Right lobe of liver (tissue), 6 donors: Measurements from ENCODE around the gene WDFY2. TPM values are rescaled to one million over a fixed set of nuclear protein-coding genes. Genes with fewer than 3 reads are reported as not detected.
A peak's percentile ranks its signal among the peaks of the same experiment; 100 is the strongest.

Experiments
- ATAC-seq, 4 donors: fragments of 200-7000 bp; cut with Tn5 transposase; one replicate each; pipeline ENCODE4 v1.9.1; 2020; ENCODE audit warnings: mild to moderate bottlenecking in 4 of 4, moderate library complexity in 4 of 4
- DNase-seq, 3 donors: peaks; one replicate each; pipeline ENCODE4 v3.0.0-alpha.2; 2020
- H3K27ac ChIP-seq, 3 donors: fragments of 200-600 bp; one replicate each; pipeline ENCODE4 v1.8.0; 2022
- H3K27me3 ChIP-seq, 2 donors: fragments of 200-600 bp; one replicate each; pipeline ENCODE4 v1.8.0; 2022
- H3K36me3 ChIP-seq, 4 donors: fragments of 200-600 bp; sonication (generic) in 1 of 4; one replicate each; pipeline versions ENCODE4 v1.5.1 to v1.8.0; 2017 to 2022; ENCODE audit warnings: control low read depth in 1 of 4
- H3K4me1 ChIP-seq, 4 donors: fragments of 200-600 bp; sonication (generic) in 1 of 4; one replicate each; pipeline versions ENCODE4 v1.5.1 to v1.8.0; 2017 to 2022; ENCODE audit warnings: control low read depth in 1 of 4
- H3K4me3 ChIP-seq, 3 donors: fragments of 200-600 bp; one replicate each; pipeline ENCODE4 v1.8.0; 2022
- H3K9me3 ChIP-seq, 4 donors: fragments of 200-600 bp; sonication (generic) in 1 of 4; one replicate each; pipeline versions ENCODE4 v1.5.1 to v1.8.0; 2017 to 2022; ENCODE audit warnings: control low read depth in 1 of 4
- POLR2A ChIP-seq: fragments of 450-650 bp; IDR thresholded peaks from one replicate; pipeline ENCODE4 v1.6.1; 2017; ENCODE audit warnings: antibody characterized with exemption, mild to moderate bottlenecking
- WGBS: methylation state at CpG from one replicate; pipeline ENCODE4 v1.1.6; 2018; ENCODE audit warnings: low coverage, low lambda C conversion rate; ENCODE audit not compliant: insufficient coverage; ENCODE audit errors: missing lambda C conversion rate; 5-methylcytosine and 5-hydroxymethylcytosine counted together
- intact Hi-C, 2 donors: fragments of 100-400 bp; cut with DNase I; formaldehyde crosslinking; loops; one replicate each; pipeline versions ENCODE4 v1.11.2 to v1.14.1; 2022
- total RNA-seq, 6 experiments: library from RNA; depleted of rRNA in 2 of 6; stranded (reverse); fragments of >200 nt in 2 of 6; fragmentation: NEBNext Ultra II Directional in 3 of 6; extraction: Animal tissue kit (Norgen Biotek cat#: 25700) in 3 of 6; gene quantifications; one replicate each; pipeline versions ENCODE4 v1.1.0 to v1.2.4, GENCODE V29; 2016 to 2023
- TF ChIP-seq, protein P1 (sequence below), 4 donors: fragments of 200-600 bp in 3 of 4; fragments of 450-650 bp in 1 of 4; IDR thresholded peaks; one replicate each; pipeline versions ENCODE4 v1.5.1 to v1.8.0; 2016 to 2022; ENCODE audit warnings: antibody characterized with exemption in 4 of 4, mild to moderate bottlenecking in 2 of 4
- donor health status: DM: no; HTN: yes; CAD: no.
- donor health status: DM: no; HTN: no; CAD: no.
- donor health status: DM: no; HTN: no; CAD: no.
- donor health status: DM: no; HTN: yes; CAD: no.
- donor health status: DM: no; HTN: yes; CAD: no.

The WDFY2 gene
- total RNA-seq, 6 experiments from 2014 or later, result 4.5 to 12.0 (median 7.3) TPM

DNA sequence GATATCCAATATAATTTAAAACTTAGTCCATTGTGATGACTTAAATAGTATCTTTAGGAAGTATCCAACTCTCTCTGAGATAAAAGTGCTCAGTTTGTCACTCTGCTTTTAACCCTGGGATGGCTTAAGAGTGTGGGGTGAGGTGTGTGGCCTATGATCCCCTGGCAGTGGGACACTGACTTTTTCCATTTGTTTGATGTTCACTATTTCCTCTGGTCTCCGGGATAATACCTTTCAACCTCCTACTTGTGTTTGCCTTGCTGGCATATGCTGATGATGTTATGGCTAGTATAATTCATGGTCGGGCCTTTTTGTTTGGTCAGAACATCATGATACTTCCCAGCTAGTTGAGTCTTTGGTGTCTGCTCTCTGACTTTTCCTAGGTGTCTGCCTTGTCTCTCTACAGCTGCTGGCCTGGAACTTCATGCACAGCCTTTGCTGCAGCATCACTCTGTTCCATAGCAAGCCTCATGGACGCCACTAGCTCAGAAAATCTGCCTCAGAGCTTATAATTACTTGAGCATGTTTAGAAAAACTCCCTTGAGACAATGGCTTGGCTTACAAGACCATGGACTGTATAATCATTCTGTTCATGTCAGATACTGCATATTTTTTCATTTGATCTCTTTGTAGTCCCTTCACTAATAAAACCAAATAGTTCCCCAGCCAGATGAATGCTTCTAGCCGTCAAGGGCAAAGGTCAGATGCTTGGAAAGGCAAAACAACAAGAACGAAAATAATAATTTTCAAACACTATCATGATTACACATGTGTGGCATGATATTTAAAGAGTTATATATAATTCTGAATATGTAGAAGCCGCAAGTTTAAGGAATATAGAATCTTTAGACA lies 75.2 kb downstream of the WDFY2 start:
- WGBS, result 48% methylated on average over 6 of the region's 6 CpGs
- no peaks in the 10 kb centered on the region for H3K36me3 ChIP-seq
- no peaks in the 10 kb centered on the region for H3K9me3 ChIP-seq
- peaks cover 0 to 17% (median 0%) of the 10 kb centered on the region in 4 donors for H3K4me1 ChIP-seq
- ATAC-seq, result peak in 3 of 4 donors; percentile 31 to 69 (median 48)
- intact Hi-C loops, result no loop called here
- no peak overlapping the region for H3K4me3 ChIP-seq
- DNase-seq, result no peak
- H3K27ac ChIP-seq, result no peak overlapping the region
- no peaks in the 10 kb centered on the region for H3K27me3 ChIP-seq
- TF ChIP-seq, protein P1, sequence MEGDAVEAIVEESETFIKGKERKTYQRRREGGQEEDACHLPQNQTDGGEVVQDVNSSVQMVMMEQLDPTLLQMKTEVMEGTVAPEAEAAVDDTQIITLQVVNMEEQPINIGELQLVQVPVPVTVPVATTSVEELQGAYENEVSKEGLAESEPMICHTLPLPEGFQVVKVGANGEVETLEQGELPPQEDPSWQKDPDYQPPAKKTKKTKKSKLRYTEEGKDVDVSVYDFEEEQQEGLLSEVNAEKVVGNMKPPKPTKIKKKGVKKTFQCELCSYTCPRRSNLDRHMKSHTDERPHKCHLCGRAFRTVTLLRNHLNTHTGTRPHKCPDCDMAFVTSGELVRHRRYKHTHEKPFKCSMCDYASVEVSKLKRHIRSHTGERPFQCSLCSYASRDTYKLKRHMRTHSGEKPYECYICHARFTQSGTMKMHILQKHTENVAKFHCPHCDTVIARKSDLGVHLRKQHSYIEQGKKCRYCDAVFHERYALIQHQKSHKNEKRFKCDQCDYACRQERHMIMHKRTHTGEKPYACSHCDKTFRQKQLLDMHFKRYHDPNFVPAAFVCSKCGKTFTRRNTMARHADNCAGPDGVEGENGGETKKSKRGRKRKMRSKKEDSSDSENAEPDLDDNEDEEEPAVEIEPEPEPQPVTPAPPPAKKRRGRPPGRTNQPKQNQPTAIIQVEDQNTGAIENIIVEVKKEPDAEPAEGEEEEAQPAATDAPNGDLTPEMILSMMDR (IDR thresholded peaks at IDR 0.05), result no peak
- no peak for TF ChIP-seq POLR2A

DNA sequence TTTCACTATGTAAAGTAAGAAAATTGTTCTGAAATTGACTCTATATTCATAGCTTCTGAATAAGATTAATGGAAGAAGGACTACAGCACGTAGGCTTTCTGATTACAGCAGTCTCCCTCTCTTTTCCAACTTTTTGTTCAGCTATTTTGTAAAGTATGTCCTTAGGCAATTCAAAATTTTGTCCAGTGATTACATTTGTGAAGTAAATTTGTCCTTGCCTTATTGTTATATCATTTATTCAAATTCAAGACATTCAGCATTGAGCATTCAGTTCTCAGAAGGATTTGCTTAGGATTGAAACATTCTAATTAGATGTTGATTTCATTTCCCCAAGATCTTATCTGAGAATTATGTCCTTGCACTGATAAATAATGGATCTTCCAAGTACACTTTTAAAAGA lies 76.6 kb downstream of the WDFY2 start:
- TF ChIP-seq, protein P1 (IDR thresholded peaks at IDR 0.05), result no peak
- TF ChIP-seq POLR2A, result no peak
- H3K36me3 ChIP-seq, result no peaks in the 10 kb centered on the region
- no peaks in the 10 kb centered on the region for H3K9me3 ChIP-seq
- no peak overlapping the region for H3K27ac ChIP-seq
- 95% methylated on average over 1 of the region's 1 CpG for WGBS
- H3K27me3 ChIP-seq, result no peaks in the 10 kb centered on the region
- H3K4me3 ChIP-seq, result no peak overlapping the region
- no peak for ATAC-seq
- intact Hi-C loops, result no loop called here
- no peak for DNase-seq
- H3K4me1 ChIP-seq, result peaks cover 0 to 30% (median 5%) of the 10 kb centered on the region in 4 donors

DNA sequence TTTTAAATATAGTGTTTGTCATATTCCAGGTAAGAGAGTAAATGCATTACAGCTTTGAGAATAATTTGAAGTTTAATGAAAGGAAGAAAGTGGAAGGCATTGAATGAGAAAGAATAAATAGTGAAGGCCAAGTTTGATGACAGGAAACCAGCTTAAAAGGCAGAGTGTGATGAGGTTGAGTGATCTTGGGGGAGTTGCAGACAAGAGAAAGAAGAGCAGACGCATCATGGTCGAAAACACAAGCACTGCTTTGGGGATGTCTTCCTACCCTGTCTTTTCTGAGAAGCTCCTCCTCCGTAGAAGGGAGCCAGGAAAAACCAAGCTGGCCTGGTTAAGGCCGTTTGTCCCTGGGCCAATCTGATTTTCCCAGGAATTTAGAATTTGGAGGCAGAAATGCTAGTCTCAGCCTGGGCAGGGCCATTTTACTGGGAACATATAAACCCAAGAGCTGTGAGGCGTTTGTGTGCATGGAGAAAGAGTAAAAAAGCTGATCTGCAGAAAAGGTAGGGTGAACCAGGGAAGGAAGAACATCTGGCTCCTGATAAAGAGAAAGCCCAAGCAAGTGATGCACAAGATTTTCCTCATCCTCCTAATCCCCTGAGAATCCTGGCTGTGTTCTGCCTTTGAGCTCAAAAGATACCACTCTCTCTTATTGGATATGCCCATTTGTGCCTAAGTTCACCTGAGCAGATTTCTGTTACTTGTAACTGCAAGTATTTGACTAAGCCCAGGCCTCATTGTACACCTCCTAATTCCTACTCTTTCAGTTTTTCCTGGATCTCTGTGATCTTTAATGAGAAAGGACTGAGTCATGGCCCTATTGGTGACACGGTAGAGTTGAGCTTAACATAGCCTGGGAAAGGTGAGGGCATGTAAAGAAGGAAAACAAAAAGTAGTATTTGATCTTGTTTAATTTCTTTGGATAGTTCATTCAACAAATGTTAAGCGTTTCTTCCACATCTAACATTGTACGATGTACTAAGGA lies 80.0 kb downstream of the WDFY2 start:
- ATAC-seq (no peak), DNase-seq (no peak)
- 75% methylated on average over 8 of the region's 8 CpGs for WGBS
- H3K27ac ChIP-seq, result no peak overlapping the region
- intact Hi-C loops, result no loop called here
- H3K27me3 ChIP-seq, result no peaks in the 10 kb centered on the region
- no peaks in the 10 kb centered on the region for H3K36me3 ChIP-seq
- no peak overlapping the region for H3K4me3 ChIP-seq
- TF ChIP-seq, protein P1 (IDR thresholded peaks at IDR 0.05), result no peak
- TF ChIP-seq POLR2A, result no peak
- peaks cover 0 to 52% (median 15%) of the 10 kb centered on the region in 4 donors for H3K4me1 ChIP-seq
- H3K9me3 ChIP-seq, result no peaks in the 10 kb centered on the region

DNA sequence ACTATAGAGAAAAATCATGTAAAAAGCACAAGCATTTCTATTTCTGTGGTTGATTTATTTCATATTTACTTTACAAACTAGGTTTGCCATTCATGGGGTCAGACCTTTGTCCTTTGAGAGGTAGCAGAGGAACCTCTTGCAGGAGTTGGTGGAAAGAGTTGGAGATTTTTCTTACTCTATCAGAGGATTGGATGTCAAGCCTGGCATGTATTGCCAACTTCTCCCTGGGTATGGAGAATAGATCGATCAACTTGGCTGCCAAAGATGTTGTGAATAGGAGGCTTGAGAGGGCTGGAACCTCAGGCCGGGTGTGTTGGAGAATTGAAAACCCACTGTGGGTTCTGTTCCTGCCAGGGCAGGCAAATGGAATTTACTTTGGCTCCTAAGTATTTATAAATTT lies 81.2 kb downstream of the WDFY2 start:
- DNase-seq, result no peak
- TF ChIP-seq, protein P1 (IDR thresholded peaks at IDR 0.05), result no peak
- no peak for TF ChIP-seq POLR2A
- H3K4me3 ChIP-seq, result no peak overlapping the region
- ATAC-seq, result peak; percentile 11 to 70 (median 52)
- 50% methylated on average over 2 of the region's 2 CpGs for WGBS
- H3K27ac ChIP-seq, result peak overlapping the region in 1 of 3 donors; percentile 15
- intact Hi-C loops, result no loop called here
- no peaks in the 10 kb centered on the region for H3K36me3 ChIP-seq
- H3K4me1 ChIP-seq, result peaks cover 0 to 52% (median 15%) of the 10 kb centered on the region in 4 donors
- H3K27me3 ChIP-seq, result no peaks in the 10 kb centered on the region
- H3K9me3 ChIP-seq, result no peaks in the 10 kb centered on the region
